OCI-LY1 (cell line): ENCODE results near the gene ARL15.

Experiments
- H2AFZ ChIP-seq: fragments of 200-600 bp; sonication (generic), shearing (Covaris generic); 2 replicates; pipeline ENCODE4 v1.6.0; 2014; ENCODE audit warnings: antibody characterized with exemption, mild to moderate bottlenecking, low read length
- H3F3A ChIP-seq: fragments of 200-600 bp; sonication (generic), shearing (Covaris generic); 2 replicates; pipeline ENCODE4 v1.6.0; 2014; ENCODE audit warnings: mild to moderate bottlenecking, antibody characterized with exemption, low read length, moderate library complexity; ENCODE audit not compliant: insufficient read depth
- H3K27ac ChIP-seq: fragments of 200-600 bp; sonication (generic); 2 replicates; pipeline ENCODE4 v1.5.1; 2014; ENCODE audit warnings: low read length, mixed run types, mild to moderate bottlenecking, low read depth; ENCODE audit not compliant: poor library complexity, severe bottlenecking
- H3K27me3 ChIP-seq: fragments of 200-600 bp; sonication (generic); 2 replicates; pipeline ENCODE4 v1.6.0; 2014; ENCODE audit warnings: antibody characterized with exemption, mild to moderate bottlenecking, low read length, moderate library complexity; ENCODE audit not compliant: insufficient read depth
- H3K36me3 ChIP-seq: fragments of 200-600 bp; sonication (generic); 2 replicates; pipeline ENCODE4 v1.6.1; 2014; ENCODE audit warnings: mild to moderate bottlenecking, antibody characterized with exemption, low read length, moderate library complexity, mixed read lengths; ENCODE audit not compliant: insufficient read depth
- H3K4me1 ChIP-seq: fragments of 200-600 bp; sonication (generic); 2 replicates; pipeline ENCODE4 v1.5.1; 2014; ENCODE audit warnings: mild to moderate bottlenecking, low read length, moderate library complexity; ENCODE audit not compliant: insufficient read depth, severe bottlenecking
- H3K4me2 ChIP-seq: fragments of 200-600 bp; sonication (generic), shearing (Covaris generic); 2 replicates; pipeline ENCODE4 v1.6.1; 2014; ENCODE audit warnings: low read length
- H3K4me3 ChIP-seq: fragments of 200-600 bp; sonication (generic); 2 replicates; pipeline ENCODE4 v1.5.1; 2014; ENCODE audit warnings: low read length, low read depth, mild to moderate bottlenecking, mixed read lengths; ENCODE audit not compliant: poor library complexity, severe bottlenecking
- H3K79me2 ChIP-seq: fragments of 200-600 bp; shearing (Covaris generic); 2 replicates; pipeline ENCODE4 v1.6.1; 2016; ENCODE audit warnings: mixed run types, low read length, mixed read lengths; ENCODE audit not compliant: insufficient read depth
- H3K9ac ChIP-seq: fragments of 200-600 bp; sonication (generic), shearing (Covaris generic); 2 replicates; pipeline ENCODE4 v1.6.1; 2014; ENCODE audit warnings: mild to moderate bottlenecking, low read length, mixed read lengths
- H3K9me2 ChIP-seq: fragments of 200-600 bp; sonication (generic), shearing (Covaris generic); 2 replicates; pipeline ENCODE4 v1.6.1; 2014; ENCODE audit warnings: low read depth, mild to moderate bottlenecking, low read length, mixed read lengths
- H3K9me3 ChIP-seq: fragments of 200-600 bp; shearing (Covaris generic); 2 replicates; pipeline ENCODE4 v1.6.1; 2014; ENCODE audit warnings: low read length, mixed read lengths
- H4K20me1 ChIP-seq: fragments of 200-600 bp; sonication (generic), shearing (Covaris generic); 2 replicates; pipeline ENCODE4 v1.6.0; 2016; ENCODE audit warnings: mild to moderate bottlenecking, low read length; ENCODE audit not compliant: insufficient read depth
- EZH2 ChIP-seq: fragments of 200-600 bp; sonication (generic), shearing (Covaris generic); IDR thresholded peaks from 2 replicates; pipeline ENCODE4 v1.8.0; 2017; ENCODE audit warnings: borderline replicate concordance, mixed run types, mild to moderate bottlenecking, antibody characterized with exemption, low read length, moderate library complexity, mixed read lengths
- TF ChIP-seq, protein P1 (sequence below): fragments of 200-600 bp; sonication (generic), shearing (Covaris generic); IDR thresholded peaks from 2 replicates; pipeline ENCODE4 v1.5.1; 2017; ENCODE audit warnings: mild to moderate bottlenecking, antibody characterized with exemption, low read length, moderate library complexity, mixed read lengths

The ARL15 gene

DNA sequence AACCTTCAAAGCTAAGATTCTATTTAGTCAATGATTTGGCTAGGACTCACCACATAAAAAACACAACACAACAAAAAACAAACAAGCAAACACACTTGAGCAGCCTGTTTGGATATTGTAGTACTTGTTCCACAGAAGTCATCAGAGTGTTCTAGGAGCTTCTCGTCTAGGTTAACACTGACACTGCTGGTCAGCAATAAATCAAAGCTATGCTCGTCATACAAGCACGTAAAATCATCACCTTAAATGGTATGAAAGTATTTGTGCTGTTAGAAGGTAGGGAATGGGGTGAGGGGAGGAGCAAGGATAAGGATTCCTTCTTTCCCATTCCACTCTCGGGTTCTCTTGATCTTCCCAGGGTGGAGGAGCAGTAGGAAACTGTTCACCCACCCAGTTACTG is 88.0 kb downstream of the ARL15 start:
- H3K4me2 ChIP-seq, result no peak overlapping the region
- no peak overlapping the region for H3K9ac ChIP-seq
- no peak overlapping the region for H3K27ac ChIP-seq
- H3K4me3 ChIP-seq, result no peak overlapping the region
- no peaks in the 10 kb centered on the region for H3K9me2 ChIP-seq
- H2AFZ ChIP-seq, result no peak overlapping the region
- H3K27me3 ChIP-seq, result no peaks in the 10 kb centered on the region
- no peaks in the 10 kb centered on the region for H4K20me1 ChIP-seq
- H3K79me2 ChIP-seq, result no peaks in the 10 kb centered on the region
- peaks cover 10% of the 10 kb centered on the region for H3K4me1 ChIP-seq
- H3F3A ChIP-seq, result no peaks in the 10 kb centered on the region
- H3K36me3 ChIP-seq, result no peaks in the 10 kb centered on the region
- TF ChIP-seq, protein P1, sequence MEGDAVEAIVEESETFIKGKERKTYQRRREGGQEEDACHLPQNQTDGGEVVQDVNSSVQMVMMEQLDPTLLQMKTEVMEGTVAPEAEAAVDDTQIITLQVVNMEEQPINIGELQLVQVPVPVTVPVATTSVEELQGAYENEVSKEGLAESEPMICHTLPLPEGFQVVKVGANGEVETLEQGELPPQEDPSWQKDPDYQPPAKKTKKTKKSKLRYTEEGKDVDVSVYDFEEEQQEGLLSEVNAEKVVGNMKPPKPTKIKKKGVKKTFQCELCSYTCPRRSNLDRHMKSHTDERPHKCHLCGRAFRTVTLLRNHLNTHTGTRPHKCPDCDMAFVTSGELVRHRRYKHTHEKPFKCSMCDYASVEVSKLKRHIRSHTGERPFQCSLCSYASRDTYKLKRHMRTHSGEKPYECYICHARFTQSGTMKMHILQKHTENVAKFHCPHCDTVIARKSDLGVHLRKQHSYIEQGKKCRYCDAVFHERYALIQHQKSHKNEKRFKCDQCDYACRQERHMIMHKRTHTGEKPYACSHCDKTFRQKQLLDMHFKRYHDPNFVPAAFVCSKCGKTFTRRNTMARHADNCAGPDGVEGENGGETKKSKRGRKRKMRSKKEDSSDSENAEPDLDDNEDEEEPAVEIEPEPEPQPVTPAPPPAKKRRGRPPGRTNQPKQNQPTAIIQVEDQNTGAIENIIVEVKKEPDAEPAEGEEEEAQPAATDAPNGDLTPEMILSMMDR, result no peak
- TF ChIP-seq EZH2, result no peak
- no peaks in the 10 kb centered on the region for H3K9me3 ChIP-seq

DNA sequence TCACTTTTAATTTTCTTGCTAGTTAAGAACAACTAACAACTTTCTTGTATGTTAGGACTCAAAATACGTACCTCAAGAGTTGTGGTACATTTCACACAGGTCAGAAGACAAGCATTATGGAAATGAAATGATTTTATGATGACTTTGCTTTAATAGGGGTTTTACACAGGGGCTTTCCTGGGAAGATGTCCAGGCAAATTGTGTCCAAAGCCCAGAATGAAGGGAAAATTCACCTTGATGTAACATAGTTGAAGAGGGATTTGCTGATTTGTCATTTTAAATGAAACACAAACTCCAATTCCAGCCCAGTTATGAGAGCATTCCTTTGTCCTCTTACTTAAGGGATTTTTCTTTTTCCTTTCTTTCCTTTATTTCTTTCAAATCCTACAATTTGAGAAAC is 89.2 kb downstream of the ARL15 start:
- TF ChIP-seq, protein P1, result no peak
- no peak for TF ChIP-seq EZH2
- Histone ChIP-seq H3K27me3 (no peaks in the 10 kb centered on the region), H3K79me2 (no peaks in the 10 kb centered on the region), H2AFZ (no peak overlapping the region), H3K36me3 (no peaks in the 10 kb centered on the region), H3K4me2 (no peak overlapping the region), H3K27ac (no peak overlapping the region), H3K4me3 (no peak overlapping the region), H4K20me1 (no peaks in the 10 kb centered on the region), H3K9ac (no peak overlapping the region), H3K4me1 (peaks cover 22% of the 10 kb centered on the region), H3K9me3 (no peaks in the 10 kb centered on the region), H3K9me2 (no peaks in the 10 kb centered on the region), H3F3A (no peaks in the 10 kb centered on the region)

DNA sequence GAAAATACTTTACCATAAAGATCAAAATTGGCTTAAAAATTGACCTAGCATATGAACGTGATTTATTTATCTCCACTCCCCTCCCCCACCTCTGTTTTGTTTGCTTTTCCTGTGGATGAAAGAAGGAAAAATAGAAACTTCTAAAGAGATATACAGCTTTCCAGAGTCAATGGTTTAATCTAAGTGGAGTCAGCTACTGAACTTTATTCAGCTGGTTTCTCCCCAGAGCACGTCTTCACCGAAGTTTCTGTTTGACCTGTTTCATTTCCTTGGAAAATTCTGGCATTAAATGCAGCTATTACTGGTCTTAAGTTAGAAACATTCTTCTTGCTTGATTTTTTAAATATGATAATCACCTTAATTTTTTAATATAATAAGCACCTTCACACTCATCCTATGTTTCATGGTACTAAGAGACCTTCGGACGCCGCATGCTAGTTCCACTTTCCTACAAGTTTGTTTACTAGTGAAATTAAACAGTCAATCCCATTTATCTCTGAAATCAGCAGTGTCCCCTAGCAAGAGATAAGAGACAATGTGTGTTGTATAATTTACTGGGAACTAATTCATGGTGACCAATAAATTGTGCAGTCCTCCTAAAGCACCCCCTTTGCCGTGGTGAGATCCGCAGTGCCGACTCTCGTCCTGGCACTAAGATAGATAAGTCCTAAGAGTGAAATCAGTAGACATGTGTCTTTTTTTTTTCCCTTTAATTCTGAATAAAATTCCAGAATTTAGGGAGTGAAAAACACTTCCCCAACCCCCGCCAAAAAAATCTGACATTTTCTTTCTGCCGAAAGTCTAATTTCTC is 89.9 kb downstream of the ARL15 start:
- H3K36me3 ChIP-seq, result no peaks in the 10 kb centered on the region
- peaks cover 29% of the 10 kb centered on the region for H3K4me1 ChIP-seq
- no peaks in the 10 kb centered on the region for H4K20me1 ChIP-seq
- no peaks in the 10 kb centered on the region for H3K9me3 ChIP-seq
- H3K4me2 ChIP-seq, result no peak overlapping the region
- no peaks in the 10 kb centered on the region for H3K27me3 ChIP-seq
- no peak overlapping the region for H3K27ac ChIP-seq
- no peaks in the 10 kb centered on the region for H3K9me2 ChIP-seq
- no peaks in the 10 kb centered on the region for H3F3A ChIP-seq
- H3K4me3 ChIP-seq, result no peak overlapping the region
- TF ChIP-seq, protein P1, result no peak
- TF ChIP-seq EZH2, result no peak
- H3K9ac ChIP-seq, result no peak overlapping the region
- no peak overlapping the region for H2AFZ ChIP-seq
- no peaks in the 10 kb centered on the region for H3K79me2 ChIP-seq
